ENCODE measurements around the gene FOXK1.

The FOXK1 gene

GRCh38 chr7:4765776-4766490 is 83.8 kb downstream of the FOXK1 start:
- DNase-seq (ENCODE audit: low spot score): no peak

- no peak for DNase-seq (ENCODE audit: low spot score)
Observed at GRCh38 chr7:4766666-4767519, 84.8 kb downstream of the FOXK1 start.

GRCh38 chr7:4768597-4769569 is 86.8 kb downstream of the FOXK1 start:
- DNase-seq (ENCODE audit: low spot score): no peak

GRCh38 chr7:4769761-4770160 is 87.7 kb downstream of the FOXK1 start:
- no peak for DNase-seq (ENCODE audit: low spot score)

- no peak for DNase-seq (ENCODE audit: low spot score)
Observed at GRCh38 chr7:4770886-4771285, 88.8 kb downstream of the FOXK1 start.

GRCh38 chr7:4771737-4772136 is 89.6 kb downstream of the FOXK1 start:
- no peak for DNase-seq (ENCODE audit: low spot score)

GRCh38 chr7:4772306-4772705 is 90.2 kb downstream of the FOXK1 start:
- no peak for DNase-seq (ENCODE audit: low spot score)

- DNase-seq (ENCODE audit: low spot score): no peak
Observed at GRCh38 chr7:4774007-4774406, 91.9 kb downstream of the FOXK1 start.

GRCh38 chr7:4774658-4775249 is 92.7 kb downstream of the FOXK1 start:
- no peak for DNase-seq (ENCODE audit: low spot score)

- DNase-seq (ENCODE audit: low spot score): peak; percentile 97
Observed at GRCh38 chr7:4775250-4775847, 93.3 kb downstream of the FOXK1 start, which contains the start of gene AP5Z1. Gene AP5Z1 (plus strand): TSS chr7:4775623. CDS start chr7:4775716, 93 bp downstream.

GRCh38 chr7:4775848-4776623 is 93.9 kb downstream of the FOXK1 start:
- no peak for DNase-seq (ENCODE audit: low spot score)

GRCh38 chr7:4779118-4779517 is 97.0 kb downstream of the FOXK1 start:
- no peak for DNase-seq (ENCODE audit: low spot score)

- no peak for DNase-seq (ENCODE audit: low spot score)
Observed at GRCh38 chr7:4781366-4782069, 99.4 kb downstream of the FOXK1 start.

GRCh38 chr7:4782333-4783291 is 100.5 kb downstream of the FOXK1 start:
- DNase-seq (ENCODE audit: low spot score): no peak

GRCh38 chr7:4783292-4783652 is 101.2 kb downstream of the FOXK1 start:
- DNase-seq (ENCODE audit: low spot score): no peak

- no peak for DNase-seq (ENCODE audit: low spot score)
Observed at GRCh38 chr7:4783762-4784351, 101.8 kb downstream of the FOXK1 start.

- no peak for DNase-seq (ENCODE audit: low spot score)
Observed at GRCh38 chr7:4784799-4785198, 102.7 kb downstream of the FOXK1 start.

- DNase-seq (ENCODE audit: low spot score): no peak
Observed at GRCh38 chr7:4785371-4785770, 103.3 kb downstream of the FOXK1 start.

All from SW480 (cell line).